HT-29 (cell line): ENCODE results near the gene KCNJ1. TPM values are rescaled to one million over a fixed set of nuclear protein-coding genes. Genes with fewer than 3 reads are reported as not detected.
A peak's percentile ranks its signal among the peaks of the same experiment; 100 is the strongest.

ENCODE experiments used
- DNase-seq: peaks from one replicate; pipeline ENCODE4 v3.0.0-alpha.2; 2015; ENCODE audit warnings: low spot score
- total RNA-seq: library from RNA; depleted of rRNA; stranded (reverse); fragments of >200 nt; shearing (Covaris generic); gene quantifications from 2 replicates; pipeline ENCODE4 v1.2.3, GENCODE V29; 2014

The KCNJ1 gene
- total RNA-seq, 1 experiment from 2014 or later: not detected

- DNase-seq: no peak
These were observed 15.4 kb upstream of the KCNJ1 start for GRCh38 chr11:128882451-128882850.

- no peak for DNase-seq
These were observed 14.1 kb upstream of the KCNJ1 start for GRCh38 chr11:128881221-128881620.

- no peak for DNase-seq
These were observed 12.7 kb upstream of the KCNJ1 start for GRCh38 chr11:128879817-128880216.

GRCh38 chr11:128878455-128878854 lies 11.4 kb upstream of the KCNJ1 start:
- DNase-seq: no peak

GRCh38 chr11:128877726-128878125 lies 10.6 kb upstream of the KCNJ1 start:
- no peak for DNase-seq

GRCh38 chr11:128876133-128876650 lies 9.1 kb upstream of the KCNJ1 start:
- DNase-seq: no peak

- DNase-seq: no peak
These were observed 7.3 kb upstream of the KCNJ1 start for GRCh38 chr11:128874427-128874826.

- no peak for DNase-seq
These were observed 5.5 kb upstream of the KCNJ1 start for GRCh38 chr11:128872594-128872993.

- no peak for DNase-seq
These were observed 5.0 kb upstream of the KCNJ1 start for GRCh38 chr11:128872094-128872493.

GRCh38 chr11:128871168-128871610 lies 4.1 kb upstream of the KCNJ1 start:
- no peak for DNase-seq

- DNase-seq: no peak
These were observed 2.0 kb upstream of the KCNJ1 start for GRCh38 chr11:128868841-128869671.

- DNase-seq: no peak
These were observed 1.6 kb downstream of the KCNJ1 start for GRCh38 chr11:128865490-128865889.

GRCh38 chr11:128862908-128863660 lies 4.0 kb downstream of the KCNJ1 start:
- DNase-seq: no peak

GRCh38 chr11:128862406-128862805 lies 4.7 kb downstream of the KCNJ1 start:
- no peak for DNase-seq

GRCh38 chr11:128860571-128861361 lies 6.3 kb downstream of the KCNJ1 start:
- DNase-seq: no peak

- peak; percentile 78 for DNase-seq
These were observed 7.3 kb downstream of the KCNJ1 start for GRCh38 chr11:128859563-128860441.

- no peak for DNase-seq
These were observed 9.8 kb downstream of the KCNJ1 start for GRCh38 chr11:128857341-128857740.

GRCh38 chr11:128856241-128856640 lies 10.9 kb downstream of the KCNJ1 start:
- no peak for DNase-seq

- DNase-seq: no peak
These were observed 12.3 kb downstream of the KCNJ1 start for GRCh38 chr11:128854841-128855240.

- DNase-seq: no peak
These were observed 13.5 kb downstream of the KCNJ1 start for GRCh38 chr11:128853559-128853958.
